DOHH2 (cell line): ENCODE results near the gene SLC16A7.

ENCODE experiments used
- CTCF ChIP-seq: fragments of 200-600 bp; sonication (generic); IDR thresholded peaks from one replicate; pipeline ENCODE4 v1.5.1; 2014; ENCODE audit warnings: antibody characterized with exemption, mild to moderate bottlenecking, low read depth, low read length; ENCODE audit not compliant: poor library complexity, severe bottlenecking
- EZH2phosphoT487 ChIP-seq: fragments of 200-600 bp; sonication (generic); IDR thresholded peaks from 2 replicates; pipeline ENCODE4 v1.6.1; 2017; ENCODE audit warnings: borderline replicate concordance, mild to moderate bottlenecking, antibody characterized with exemption, low read length, moderate library complexity, mixed read lengths

GRCh38 chr12:59811991-59812390 lies 216.2 kb downstream of the SLC16A7 start:
- TF ChIP-seq CTCF (no peak), EZH2phosphoT487 (no peak)
